D721Med (cell line): ENCODE data around the gene ZMIZ2.
A peak's percentile ranks its signal among the peaks of the same experiment; 100 is the strongest.
"Not testable (repeated sequence)": the region's sequence is repeated elsewhere in the genome, so short reads cannot be mapped to it uniquely, and the experiment has no call there.

Source experiments
- DNase-seq: peaks from one replicate; pipeline ENCODE4 v3.0.0; 2011; ENCODE audit warnings: low spot score; ENCODE audit not compliant: insufficient read length
- FAIRE-seq: peaks from 2 replicates; lab custom pipeline; 2011; peaks lifted over from hg19 to GRCh38; lab: Jason Lieb, UNC
- TF ChIP-seq, protein P1 (sequence below): IDR thresholded peaks from 2 replicates; pipeline ENCODE4 v1.5.1; 2012; ENCODE audit warnings: mild to moderate bottlenecking, control low read depth; ENCODE audit not compliant: insufficient read depth; ENCODE audit errors: missing control alignments

The ZMIZ2 gene

GRCh38 chr7:44768628-44769371 lies 20.2 kb downstream of the ZMIZ2 start:
- no peak for FAIRE-seq
- no peak for DNase-seq
- TF ChIP-seq, protein P1, sequence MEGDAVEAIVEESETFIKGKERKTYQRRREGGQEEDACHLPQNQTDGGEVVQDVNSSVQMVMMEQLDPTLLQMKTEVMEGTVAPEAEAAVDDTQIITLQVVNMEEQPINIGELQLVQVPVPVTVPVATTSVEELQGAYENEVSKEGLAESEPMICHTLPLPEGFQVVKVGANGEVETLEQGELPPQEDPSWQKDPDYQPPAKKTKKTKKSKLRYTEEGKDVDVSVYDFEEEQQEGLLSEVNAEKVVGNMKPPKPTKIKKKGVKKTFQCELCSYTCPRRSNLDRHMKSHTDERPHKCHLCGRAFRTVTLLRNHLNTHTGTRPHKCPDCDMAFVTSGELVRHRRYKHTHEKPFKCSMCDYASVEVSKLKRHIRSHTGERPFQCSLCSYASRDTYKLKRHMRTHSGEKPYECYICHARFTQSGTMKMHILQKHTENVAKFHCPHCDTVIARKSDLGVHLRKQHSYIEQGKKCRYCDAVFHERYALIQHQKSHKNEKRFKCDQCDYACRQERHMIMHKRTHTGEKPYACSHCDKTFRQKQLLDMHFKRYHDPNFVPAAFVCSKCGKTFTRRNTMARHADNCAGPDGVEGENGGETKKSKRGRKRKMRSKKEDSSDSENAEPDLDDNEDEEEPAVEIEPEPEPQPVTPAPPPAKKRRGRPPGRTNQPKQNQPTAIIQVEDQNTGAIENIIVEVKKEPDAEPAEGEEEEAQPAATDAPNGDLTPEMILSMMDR = no peak

GRCh38 chr7:44769376-44769775 lies 20.7 kb downstream of the ZMIZ2 start:
- DNase-seq (no peak), FAIRE-seq (no peak)
- TF ChIP-seq, protein P1 = no peak

GRCh38 chr7:44769776-44770294 lies 21.2 kb downstream of the ZMIZ2 start:
- FAIRE-seq (no peak), DNase-seq (no peak)
- TF ChIP-seq, protein P1 = no peak

DNA sequence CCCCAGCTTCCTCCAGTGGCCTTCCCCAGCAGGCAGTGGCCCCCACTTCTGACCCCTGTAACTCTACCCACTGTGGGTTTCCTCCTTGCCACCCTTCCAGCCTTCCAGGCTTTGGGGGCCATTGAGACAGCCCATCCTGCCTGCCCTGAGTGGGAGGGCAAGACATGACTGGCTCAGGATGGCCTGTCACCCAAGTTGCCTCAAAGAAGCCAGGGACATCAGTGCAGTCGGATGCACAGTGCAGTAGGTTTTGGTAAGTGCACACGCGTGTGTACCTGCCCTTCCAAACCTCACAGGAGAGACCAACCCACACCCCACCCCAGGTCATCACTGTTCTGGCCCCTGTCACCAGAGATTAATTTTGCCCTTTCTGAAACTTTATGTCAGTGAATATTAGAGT lies 22.7 kb downstream of the ZMIZ2 start:
- DNase-seq (no peak), FAIRE-seq (no peak)
- TF ChIP-seq, protein P1 = no peak

DNA sequence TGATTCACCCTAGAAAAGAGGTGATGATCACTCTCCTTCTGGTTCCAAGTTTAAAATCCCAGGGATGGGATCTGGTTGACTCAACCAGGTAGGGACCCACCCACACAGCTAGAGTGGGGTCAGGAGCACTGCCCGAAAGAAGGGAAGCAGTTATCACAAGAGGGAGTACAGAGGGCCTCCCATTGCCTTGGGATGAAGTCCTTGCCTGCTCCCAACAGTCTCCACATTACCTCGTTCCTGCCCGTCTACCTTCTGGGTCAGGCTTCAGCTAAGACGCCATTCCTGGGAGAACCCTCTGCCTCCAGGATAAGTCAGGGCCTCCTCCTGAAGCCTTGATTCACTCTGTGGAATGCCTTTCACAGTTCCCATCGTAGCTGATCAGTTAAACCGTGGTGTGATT lies 23.8 kb downstream of the ZMIZ2 start:
- FAIRE-seq = no peak
- TF ChIP-seq, protein P1 = no peak
- no peak for DNase-seq

DNA sequence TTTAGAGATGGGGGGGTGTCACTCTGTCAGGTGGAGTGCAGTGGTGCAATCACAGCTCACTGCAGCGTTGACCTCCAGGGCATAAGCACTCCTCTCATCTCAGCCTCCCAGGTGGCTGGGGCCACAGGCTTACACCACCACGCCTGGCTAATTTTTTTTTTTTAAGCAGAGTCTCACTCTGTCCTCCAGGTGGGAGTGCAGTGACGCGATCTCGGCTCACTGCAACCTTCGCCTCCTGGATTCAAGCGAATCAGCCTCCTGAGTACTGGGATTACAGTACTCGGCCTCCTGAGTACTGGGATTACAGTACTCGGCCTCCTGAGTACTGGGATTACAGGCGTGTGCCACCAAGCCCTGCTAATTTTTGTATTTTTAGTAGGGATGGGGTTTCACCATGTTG lies 24.2 kb downstream of the ZMIZ2 start:
- DNase-seq = no peak
- FAIRE-seq = no peak
- TF ChIP-seq, protein P1 = peak; percentile 7

DNA sequence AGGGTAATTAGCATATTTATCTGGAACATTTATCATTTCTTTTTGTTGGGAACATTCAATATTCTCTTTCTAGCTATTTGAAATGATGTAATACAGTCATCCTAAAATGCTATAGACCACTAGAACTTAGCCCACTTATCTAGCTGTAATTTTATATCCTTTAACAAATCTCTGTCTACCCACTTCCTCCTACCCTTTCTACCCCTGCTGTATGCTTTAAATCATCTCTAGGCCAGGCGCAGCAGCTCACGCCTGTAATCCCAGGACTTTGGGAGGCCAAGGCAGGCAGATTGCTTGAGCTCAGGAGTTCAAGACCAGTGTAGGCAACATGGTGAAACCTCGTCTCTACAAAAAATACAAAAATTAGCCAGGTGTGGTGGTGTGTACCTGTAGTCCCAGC lies 25.8 kb downstream of the ZMIZ2 start:
- not testable (repeated sequence) for FAIRE-seq, DNase-seq
